HG03354 (cell line): ENCODE data around the gene PRDM15.

ENCODE experiments used
- ATAC-seq: cut with Tn5 transposase; IDR thresholded peaks from one replicate; pipeline ENCODE4 v1.9.1; 2021; ENCODE audit warnings: mild to moderate bottlenecking; ENCODE audit not compliant: unreplicated experiment, poor library complexity, severe bottlenecking

PRDM15 gene

DNA sequence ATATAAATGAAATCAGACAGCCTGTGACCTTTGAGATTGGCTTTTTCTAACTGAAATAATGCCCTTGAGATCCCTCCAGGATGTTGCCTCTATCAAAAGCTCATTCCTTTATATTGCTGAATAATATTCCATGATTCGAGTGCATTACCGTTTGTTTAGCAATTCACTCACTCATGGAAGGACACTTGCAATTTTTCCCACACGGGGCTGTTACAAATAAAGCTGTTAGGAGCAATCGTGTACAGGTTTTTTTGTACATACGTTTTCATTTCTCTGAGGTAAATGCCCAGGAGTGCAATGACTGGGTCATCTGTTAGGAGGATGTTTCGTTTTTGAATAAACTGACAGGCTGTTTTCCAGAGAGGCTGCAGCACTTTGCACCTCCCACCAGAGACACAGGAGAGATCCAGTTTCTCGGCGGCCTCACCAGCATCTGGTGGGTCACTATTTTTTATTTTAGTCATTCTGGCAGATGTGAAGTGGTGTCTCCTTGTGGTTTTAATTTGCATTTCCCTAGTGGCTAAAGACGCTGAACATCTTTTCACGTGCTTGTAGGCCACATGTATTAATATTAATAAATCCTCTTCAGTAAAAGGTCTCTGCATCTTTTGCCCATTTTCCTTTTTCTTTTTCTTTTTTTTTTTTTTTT lies 11.0 kb downstream of the PRDM15 start:
- ATAC-seq, result peak; percentile 75

GRCh38 chr21:41867313-41867712 lies 11.8 kb downstream of the PRDM15 start:
- no peak for ATAC-seq

DNA sequence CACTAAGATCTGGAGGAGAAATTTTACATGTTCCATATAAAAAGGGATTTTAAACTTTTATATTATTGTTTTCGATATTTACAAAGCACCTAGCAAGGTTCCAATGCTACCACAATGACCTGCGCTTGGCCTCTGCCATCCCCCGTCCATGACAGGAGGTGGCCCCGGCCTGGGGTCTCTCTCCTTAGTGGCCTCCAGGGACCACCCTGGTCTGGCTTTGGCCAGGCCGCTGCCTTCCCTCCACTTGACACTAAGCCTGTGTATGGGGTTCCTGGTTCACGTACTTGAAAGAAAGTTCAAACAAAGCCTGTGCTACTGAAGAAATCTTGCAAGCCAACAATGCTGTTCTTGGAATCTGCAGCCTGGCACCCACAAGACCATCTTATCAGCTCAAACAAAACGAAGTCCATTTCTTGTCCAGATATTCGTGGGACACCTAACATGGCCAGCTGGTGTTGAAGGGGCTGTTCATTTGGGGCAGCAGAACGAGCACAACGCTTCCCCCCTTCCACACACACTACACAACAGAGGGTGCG lies 12.8 kb downstream of the PRDM15 start:
- no peak for ATAC-seq

DNA sequence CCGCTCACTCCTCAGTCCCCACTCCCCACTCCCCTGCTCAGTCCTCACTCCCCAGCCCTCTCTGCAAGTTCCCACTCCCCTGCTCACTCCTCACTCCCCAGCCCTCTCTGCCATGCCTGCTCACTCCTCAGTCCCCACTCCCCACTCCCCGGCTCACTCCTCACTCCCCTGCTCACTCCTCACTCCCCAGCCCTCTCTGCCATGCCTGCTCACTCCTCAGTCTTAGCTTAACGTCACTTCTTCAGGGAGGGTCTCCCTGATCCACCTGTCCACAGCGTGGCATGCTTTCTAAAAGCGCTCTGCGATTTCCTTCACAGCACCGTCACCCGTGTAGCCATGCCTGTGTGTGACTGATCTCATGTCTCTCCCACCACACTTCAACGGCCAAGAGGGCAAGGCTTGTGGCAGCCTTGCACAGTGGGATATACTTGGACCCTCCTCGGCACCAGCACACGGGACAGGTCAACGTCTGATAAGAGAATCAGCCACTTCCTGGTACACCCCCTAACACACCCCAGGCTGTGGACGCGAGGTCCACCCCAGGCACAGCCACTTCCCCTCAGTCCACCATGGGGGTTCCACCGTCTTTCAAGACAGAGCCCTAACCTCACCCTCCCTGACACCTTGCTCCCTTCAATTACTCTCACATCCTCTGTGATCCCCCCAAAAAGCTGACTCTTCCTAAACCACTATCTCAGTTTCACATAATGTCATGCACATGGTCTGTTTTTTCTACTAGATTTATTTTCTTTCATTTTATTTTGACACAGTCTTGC lies 14.0 kb downstream of the PRDM15 start:
- peak; percentile 41 for ATAC-seq

DNA sequence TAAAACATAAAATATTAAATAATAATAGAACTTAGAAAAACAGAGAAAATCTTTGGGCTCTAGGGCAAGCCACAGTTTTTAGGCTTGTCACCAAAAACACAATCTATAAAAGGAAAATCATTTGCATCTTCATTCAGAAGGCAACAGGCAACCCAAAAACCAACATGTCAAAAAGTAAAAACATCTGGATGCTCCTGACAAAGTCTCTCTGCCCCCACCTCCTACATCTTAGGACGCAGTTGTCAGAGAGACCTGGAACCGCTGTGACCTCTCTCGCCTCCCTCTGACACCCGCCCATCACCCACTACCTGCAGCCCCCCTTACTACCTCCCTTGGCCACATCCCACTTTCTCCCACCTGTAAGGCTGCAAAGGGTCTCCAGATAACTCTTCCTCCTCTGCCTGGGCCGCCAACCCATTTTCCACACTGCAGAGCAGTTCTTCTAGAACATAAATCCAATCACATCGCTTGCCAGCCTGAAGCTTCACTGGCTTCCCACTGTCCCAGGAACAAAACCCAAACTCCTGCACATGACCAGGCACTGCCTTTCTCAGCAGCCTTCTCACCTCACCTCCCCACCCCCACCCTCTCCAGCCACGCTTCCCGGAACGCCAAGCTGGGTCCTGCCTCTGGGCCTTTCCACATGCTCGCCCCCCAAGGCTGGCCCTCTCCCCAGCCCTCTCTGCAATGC lies 14.7 kb downstream of the PRDM15 start:
- no peak for ATAC-seq

DNA sequence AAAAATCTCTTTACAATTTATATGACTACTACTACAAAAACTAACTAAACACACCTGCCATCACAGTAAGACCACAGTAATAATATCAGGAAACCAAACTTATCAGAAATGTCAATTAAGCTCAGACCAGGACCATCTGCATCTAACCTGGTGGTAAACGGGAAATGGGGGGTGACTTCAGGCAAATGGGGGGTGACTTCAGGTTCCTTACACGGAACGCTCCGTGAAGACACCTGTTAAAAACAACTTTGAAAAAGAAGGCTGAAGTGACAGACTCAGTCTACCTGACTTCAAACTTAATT lies 15.8 kb downstream of the PRDM15 start:
- no peak for ATAC-seq

GRCh38 chr21:41861987-41862386 lies 17.2 kb downstream of the PRDM15 start:
- no peak for ATAC-seq

- no peak for ATAC-seq
Observed at GRCh38 chr21:41861255-41861654, 17.9 kb downstream of the PRDM15 start.

DNA sequence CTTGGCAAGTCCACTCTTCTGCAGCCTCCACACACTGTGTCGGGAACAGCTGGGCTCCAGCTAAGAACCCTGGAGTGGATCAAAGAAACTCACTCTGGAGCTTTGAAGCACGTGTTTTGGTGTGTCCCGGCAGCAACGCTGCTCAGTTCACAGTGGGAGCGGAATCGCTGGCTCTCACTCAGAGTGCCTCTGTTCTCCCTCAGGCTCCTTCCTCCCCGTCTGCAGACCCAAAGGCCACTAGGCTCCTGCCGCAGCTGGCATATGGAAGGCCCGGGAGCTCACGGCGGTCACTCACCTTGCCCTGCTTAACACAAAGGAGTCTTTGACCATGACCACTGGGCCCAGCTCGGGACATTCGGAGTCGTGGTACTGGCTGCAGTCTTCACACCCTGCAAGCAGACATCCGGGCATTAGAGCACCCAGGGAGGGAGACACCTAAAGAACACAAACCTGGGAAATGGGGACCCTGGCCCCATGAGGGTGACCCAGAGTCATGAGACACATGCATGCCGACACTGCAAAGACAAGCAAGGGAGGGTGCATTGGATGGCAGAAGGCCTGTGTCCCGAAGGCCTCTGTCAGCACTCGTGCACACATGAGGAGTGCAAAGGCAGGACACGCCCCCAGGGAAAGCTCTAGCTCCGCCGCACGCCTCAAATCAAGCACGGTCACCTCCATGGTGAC lies 19.7 kb downstream of the PRDM15 start:
- ATAC-seq, result no peak

DNA sequence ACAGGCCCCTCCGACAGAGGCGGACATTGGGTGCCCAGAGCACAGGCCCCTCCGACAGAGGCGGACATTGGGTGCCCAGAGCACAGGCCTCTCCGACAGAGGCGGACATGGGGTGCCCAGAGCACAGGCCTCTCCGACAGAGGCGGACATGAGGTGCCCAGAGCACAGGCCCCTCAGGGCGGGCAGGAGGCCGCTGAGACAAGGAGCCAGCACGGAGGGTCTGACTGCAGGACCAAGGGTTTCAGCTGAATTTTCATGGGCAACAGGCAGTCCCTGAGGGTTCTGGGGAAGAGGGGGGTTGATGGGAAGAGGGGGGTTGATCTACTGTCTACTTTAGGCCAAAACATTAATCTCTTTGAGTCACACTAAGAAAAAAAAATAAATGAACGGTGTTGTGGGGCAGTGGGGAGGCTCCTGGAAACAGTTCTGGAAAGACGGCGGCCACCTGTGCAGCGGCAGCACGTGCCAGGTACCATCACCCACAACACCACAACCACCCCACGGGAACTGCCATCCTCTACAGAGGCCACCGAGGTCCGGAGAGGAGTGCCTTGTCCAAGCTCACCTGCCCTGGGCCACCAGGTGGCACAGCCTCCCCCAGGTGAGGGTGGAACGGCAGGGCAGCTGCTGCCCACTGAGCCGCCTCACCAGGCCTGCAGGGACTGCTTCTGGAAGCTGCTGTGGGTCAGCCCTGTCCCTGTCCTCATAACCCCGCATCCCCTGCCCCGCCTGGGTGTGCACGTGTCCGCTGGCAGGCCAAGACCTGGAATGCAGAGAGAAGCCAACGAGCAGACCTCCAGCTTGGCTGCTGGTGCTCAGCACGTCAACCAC lies 20.5 kb downstream of the PRDM15 start:
- ATAC-seq, result no peak

DNA sequence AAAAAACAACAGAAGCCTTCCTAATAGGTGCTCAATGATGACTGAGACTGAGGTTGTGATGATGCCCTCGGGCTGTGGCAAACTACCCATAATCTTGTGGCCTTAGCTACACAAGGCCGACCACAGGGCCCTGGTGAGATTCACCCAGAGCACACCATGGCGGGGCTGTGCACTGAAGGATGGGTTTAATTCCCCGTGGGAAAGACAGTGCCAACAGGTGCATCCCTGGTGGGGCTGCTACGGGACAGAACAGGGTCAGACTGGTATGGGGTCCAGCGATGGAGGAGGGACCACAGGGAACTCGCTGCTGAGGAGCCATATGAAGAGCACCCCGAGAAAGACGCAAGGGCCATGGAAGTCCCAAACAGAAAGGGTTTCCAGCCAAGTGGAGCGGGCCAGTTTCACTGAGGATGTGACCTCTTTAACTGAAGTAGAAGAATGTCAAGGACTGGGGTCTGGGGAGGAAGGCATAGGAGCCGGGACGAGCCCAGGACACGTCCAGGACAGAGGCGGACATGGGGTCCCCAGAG lies 21.3 kb downstream of the PRDM15 start:
- ATAC-seq, result no peak

DNA sequence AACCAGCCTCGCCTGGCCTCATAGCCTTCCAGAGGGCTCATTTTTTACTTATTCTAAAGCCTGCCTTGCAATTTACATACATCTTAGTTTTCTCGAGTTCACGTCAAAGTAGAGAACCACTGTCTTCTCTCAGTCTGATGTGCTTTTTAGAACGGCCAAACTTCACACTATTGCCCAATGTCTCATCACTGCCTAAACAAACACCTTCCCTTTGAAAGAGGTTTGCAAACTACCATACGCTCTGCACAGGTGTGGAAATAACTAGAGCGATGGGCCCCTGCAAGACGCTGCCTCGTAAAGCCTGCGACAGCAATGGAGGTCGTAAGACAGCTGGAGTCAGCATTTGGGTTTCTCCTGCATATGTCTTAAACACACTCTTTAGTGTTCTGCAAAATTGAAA lies 22.6 kb downstream of the PRDM15 start:
- ATAC-seq, result no peak

DNA sequence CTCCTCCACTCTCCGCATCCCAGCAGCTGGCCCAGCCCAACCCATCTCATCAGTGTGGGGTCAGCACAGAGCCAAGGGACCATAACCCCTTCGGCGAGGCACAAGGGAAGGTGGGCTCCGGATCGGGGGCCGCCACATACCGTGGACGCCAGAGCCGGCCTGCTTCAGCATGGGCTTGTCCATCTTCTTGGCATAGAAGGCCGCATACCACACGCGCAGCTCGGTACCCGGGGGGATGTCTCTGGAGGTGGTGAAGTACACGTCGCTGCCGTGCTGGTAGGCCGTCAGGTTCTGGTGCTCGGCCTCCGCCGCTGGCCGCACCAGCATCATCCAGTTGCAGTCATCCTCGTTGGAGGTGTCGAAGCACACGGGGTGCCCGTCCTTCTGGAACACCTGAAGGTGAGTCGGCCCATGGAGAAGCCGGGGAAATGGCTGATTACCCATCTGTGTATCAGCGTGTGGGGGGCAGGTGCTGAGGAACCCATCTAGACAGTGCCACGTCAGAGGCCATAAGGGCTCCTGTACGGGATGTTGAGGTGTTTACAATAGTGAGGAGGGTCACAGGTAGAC lies 24.6 kb downstream of the PRDM15 start:
- no peak for ATAC-seq

GRCh38 chr21:41852929-41853320 lies 26.2 kb downstream of the PRDM15 start:
- no peak for ATAC-seq

GRCh38 chr21:41852151-41852928 lies 26.8 kb downstream of the PRDM15 start:
- no peak for ATAC-seq

DNA sequence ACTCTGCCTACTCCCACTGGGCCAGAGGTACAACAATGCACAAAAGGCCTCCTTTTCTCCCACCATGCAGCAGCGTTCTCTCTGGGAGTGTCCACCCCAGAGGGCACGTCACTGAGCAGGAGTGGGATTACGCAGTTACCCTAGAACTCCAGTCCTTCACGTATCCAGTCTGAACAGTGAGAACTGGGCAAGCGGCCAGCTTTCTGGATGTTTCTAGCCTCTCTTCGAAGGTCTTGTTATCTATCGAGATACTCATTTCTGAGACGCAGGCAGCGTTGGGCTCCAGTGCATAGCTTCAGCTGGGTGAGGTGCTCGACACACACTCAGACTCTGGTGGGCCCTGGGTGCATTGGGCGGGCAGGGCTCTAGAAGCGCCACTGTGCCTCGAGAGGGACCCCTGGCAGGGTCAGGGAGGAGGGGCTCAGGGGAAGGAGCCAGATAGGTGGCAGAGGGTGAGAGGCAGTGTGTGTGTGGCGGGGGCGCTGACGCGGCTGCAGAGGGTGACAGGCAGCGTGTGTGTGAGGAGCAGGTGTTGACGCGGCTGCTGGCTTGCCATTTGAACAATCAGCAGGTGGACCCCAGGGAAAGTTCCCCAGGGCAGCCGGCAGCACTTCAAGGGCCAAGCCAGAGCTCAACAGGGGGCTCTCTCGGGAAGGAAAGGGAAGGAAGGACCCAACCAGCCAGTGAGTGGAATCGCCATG lies 27.9 kb downstream of the PRDM15 start:
- no peak for ATAC-seq

GRCh38 chr21:41850085-41850484 lies 29.1 kb downstream of the PRDM15 start:
- ATAC-seq, result no peak
